Measurements from ENCODE around the gene SLC35D2.
"Not testable (repeated sequence)": the region's sequence is repeated elsewhere in the genome, so short reads cannot be mapped to it uniquely, and the experiment has no call there.

The SLC35D2 gene

DNA sequence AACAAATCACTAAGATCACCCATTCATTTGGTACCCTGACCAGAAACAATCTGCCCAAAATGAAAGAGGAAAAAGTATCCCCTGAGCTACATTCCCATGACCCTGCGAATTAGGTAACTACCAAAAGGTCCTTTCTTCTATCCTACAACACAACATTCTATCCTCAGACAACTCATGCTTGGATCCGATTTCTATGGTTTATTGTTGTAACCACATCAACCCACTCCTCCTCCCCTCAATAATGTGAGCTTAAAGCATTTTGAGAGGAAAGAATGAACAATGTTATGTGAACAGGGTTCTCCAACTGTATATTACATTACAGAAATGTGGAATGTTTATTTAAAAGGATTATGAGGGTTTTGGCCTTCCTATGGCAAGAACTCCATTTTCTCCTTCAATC, 4.0 kb downstream of the SLC35D2 start:
- DNase-seq (ENCODE audit: extremely low spot score) = no peak
- ChIA-PET POLR2A (interaction anchor here (0.5 to 0.7 kb wide), 2 partner anchors 14 to 50 kb away, joined by 4 read pairs; no protein-coding TSS in a partner anchor), CTCF (interaction anchor here (1.4 kb wide), 1 partner anchor 12 kb away, joined by 3 read pairs; no protein-coding TSS in a partner anchor)
- TF ChIP-seq CTCF (IDR thresholded peaks at IDR 0.05; ENCODE audit: control extremely low read depth, extremely low read depth, low read depth, missing control alignments) = no peak

- ChIA-PET CTCF (interaction anchor here (1.3 kb wide), 1 partner anchor 10 kb away, joined by 3 read pairs; no protein-coding TSS in a partner anchor), POLR2A (no interaction called here)
- DNase-seq (ENCODE audit: extremely low spot score) = no peak
- no peak for TF ChIP-seq CTCF (IDR thresholded peaks at IDR 0.05; ENCODE audit: control extremely low read depth, extremely low read depth, low read depth, missing control alignments)
Measured at GRCh38 chr9:96378187-96378586, 5.3 kb downstream of the SLC35D2 start.

DNA sequence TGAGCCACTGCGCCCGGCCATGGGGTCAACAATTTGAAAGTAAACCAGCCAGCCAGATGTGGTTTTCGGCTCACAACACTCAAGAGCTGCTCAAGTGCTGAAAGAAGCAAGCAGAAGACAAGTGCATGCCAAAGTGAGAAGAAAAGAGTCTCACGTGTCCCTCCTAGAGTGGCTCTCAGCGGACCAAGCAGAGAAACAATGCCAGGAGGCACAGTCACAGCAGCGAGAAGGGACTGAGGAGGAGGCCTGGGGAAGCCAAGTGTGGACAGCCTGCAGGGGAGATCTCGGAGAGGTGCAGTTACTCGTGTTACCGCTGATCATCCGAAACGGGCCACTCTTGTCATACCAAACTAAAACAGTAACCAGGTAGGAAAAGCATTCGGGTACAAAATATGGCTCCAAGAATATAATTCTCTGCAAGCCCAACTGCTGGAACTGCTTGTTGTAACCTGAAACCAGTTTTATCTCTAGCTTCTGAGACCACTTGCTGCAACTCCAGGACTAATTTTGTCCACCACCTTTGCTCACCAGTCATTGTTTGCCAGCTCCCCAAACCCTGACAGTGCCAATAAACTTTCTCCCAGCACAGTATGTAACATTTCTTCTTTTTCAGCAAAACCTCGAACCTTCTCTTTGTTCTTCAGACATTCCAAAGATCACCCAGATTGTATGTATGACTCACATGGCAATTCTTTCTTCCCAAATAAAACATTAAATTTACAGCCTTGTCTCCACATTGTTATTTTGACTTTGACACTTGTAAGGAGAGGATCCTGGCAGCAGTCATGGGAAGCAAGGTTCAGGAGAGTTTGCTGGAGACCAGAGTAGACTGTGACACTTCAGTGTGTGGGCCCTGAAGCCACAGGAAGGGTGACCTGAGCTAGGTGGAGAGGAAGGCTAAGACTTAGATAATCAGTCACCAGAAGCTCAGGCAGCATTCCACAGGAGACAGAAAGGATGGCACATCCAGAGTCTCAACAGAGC, 6.3 kb downstream of the SLC35D2 start:
- TF ChIP-seq CTCF (IDR thresholded peaks at IDR 0.05; ENCODE audit: control extremely low read depth, extremely low read depth, low read depth, missing control alignments) = no peak
- ChIA-PET POLR2A (no interaction called here), CTCF (interaction anchor here (1.3 kb wide), 1 partner anchor 9 kb away, joined by 3 read pairs; no protein-coding TSS in a partner anchor)
- no peak for DNase-seq (ENCODE audit: extremely low spot score)

- POLR2A ChIA-PET; DNase-seq (ENCODE audit: extremely low spot score): not testable (repeated sequence)
- CTCF ChIA-PET = interaction anchor here (1.3 to 1.5 kb wide), 2 partner anchors 17 to 48 kb away, joined by 3 to 4 read pairs; no protein-coding TSS in a partner anchor
Measured at GRCh38 chr9:96375507-96375906, 8.0 kb downstream of the SLC35D2 start.

DNA sequence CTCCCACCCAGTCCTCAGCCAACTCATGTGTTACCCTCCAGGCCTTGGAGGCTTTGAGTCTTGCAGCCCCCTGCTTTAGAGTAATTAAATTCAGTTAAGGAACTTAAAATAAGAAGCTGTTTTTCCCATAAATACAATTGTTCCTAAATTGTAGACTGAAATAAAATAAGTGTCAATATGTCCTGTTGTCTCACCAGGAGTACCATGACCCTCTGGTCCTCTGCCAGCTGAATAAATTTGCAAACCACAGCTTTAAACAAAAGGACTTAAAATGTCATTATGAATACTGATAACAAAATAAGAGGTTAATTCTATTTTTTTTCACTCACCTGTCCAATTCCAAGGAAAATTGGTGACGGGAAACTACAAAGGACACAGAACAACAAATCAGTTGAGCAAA, 15.6 kb downstream of the SLC35D2 start:
- ChIA-PET POLR2A (no interaction called here), CTCF (interaction anchor here (1.3 to 1.4 kb wide), 2 partner anchors 10 to 14 kb away, joined by 3 to 4 read pairs; no protein-coding TSS in a partner anchor)
- DNase-seq (ENCODE audit: extremely low spot score) = no peak
- no peak for TF ChIP-seq CTCF (IDR thresholded peaks at IDR 0.05; ENCODE audit: control extremely low read depth, extremely low read depth, low read depth, missing control alignments)

DNA sequence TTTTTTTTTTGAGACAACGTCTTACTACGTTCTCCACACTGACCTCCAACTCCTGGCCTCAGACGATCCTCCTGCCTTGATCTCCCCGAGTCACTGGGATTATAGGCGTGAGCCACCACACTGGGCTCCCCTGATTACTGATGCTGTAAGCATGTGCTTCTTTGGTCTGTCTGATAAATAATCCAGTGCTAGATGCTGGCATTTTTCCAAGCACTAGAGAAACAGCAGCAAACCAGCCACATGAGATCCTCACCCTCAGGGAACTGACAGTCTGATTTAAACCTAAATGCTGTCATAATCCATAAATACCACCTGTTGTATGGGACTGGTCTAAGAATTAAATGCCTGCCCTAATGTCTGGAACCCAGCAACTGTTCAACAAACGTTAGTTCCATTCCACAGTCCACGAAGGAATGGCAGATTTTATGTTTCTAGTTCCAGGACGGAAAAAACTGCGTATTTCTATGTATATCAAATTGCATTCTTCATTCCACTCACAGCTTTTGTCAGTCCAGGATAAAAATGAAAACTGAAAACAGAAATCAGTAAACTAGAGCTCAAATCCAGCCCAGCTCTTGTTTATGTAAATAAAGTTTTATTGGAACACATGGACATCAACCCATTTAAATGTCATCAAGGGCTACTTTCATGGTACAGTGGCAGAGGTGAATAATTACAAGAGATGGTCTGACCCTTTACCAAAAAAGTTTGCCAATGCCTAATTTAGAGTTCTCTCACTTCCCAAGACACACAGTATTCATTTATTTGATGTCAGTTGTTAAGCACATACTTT, 20.1 kb downstream of the SLC35D2 start:
- TF ChIP-seq CTCF (IDR thresholded peaks at IDR 0.05; ENCODE audit: control extremely low read depth, extremely low read depth, low read depth, missing control alignments) = no peak
- CTCF ChIA-PET = no interaction called here
- POLR2A ChIA-PET = no interaction called here
- DNase-seq (ENCODE audit: extremely low spot score) = no peak

- CTCF ChIA-PET; POLR2A ChIA-PET; DNase-seq (ENCODE audit: extremely low spot score): not testable (repeated sequence)
Measured at GRCh38 chr9:96362119-96362518, 21.4 kb downstream of the SLC35D2 start.
